Measurements from ENCODE around the gene PCED1B. TPM values are rescaled to one million over a fixed set of nuclear protein-coding genes. Genes with fewer than 3 reads are reported as not detected.

PCED1B gene
- total RNA-seq, 3 donors from 2014 or later: 1.6 to 6.2 (median 5.1) TPM

GRCh38 chr12:47126246-47126645 is 46.8 kb downstream of the PCED1B start:
- Histone ChIP-seq H3K4me3 (no peak overlapping the region), H3K27ac (no peak overlapping the region), H3K9me3 (no peaks in the 10 kb centered on the region), H3K27me3 (no peaks in the 10 kb centered on the region), H3K4me1 (no peaks in the 10 kb centered on the region), H3K36me3 (no peaks in the 10 kb centered on the region)
- intact Hi-C loops (cut with DNase I; ENCODE audit: low total_unique reads): no loop called here
- TF ChIP-seq POLR2AphosphoS5 (IDR thresholded peaks at IDR 0.05) (no peak), POLR2A (IDR thresholded peaks at IDR 0.05) (no peak), CTCF (IDR thresholded peaks at IDR 0.05) (no peak)
- no peak for DNase-seq (ENCODE audit: low spot score in 2 of 2)

DNA sequence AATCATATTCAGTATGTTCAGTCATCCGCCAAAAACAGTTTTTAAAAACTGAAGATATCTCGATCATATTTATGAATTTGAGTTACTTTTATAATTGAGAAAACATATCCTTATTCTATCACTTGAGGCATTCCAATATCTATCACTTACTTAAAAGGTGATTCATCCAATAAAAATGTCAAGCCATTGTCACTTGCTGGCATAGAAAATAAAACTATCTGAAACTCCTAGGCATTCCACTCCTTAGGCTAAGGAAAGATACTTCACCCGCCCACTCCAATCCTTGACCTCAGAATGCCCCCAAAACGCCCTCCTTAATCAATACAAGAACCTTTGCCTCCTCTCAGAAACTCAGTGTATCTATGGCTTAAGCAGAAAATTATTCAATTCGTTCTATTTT is 51.6 kb downstream of the PCED1B start:
- no peak for TF ChIP-seq CTCF (IDR thresholded peaks at IDR 0.05)
- no peak for TF ChIP-seq POLR2AphosphoS5 (IDR thresholded peaks at IDR 0.05)

DNA sequence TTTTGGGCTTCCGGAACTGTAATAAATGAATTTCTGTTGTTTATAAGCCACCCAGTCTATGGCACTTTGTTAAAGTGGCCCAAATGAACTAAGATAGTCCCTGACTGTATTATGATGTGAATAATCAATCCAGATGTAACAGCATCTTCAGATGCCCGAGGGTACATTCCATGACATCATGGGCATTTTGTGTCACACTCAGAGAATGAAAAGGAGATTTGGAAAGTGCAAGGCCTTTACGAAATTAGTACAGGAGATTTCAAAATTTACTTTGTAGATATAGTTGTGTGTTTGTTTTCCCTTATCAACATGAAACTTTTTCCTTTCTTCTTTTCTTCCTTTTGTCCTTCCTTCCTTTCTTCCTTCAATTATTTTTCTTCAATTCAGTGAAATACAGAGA is 54.6 kb downstream of the PCED1B start:
- TF ChIP-seq CTCF (IDR thresholded peaks at IDR 0.05) (no peak), POLR2A (IDR thresholded peaks at IDR 0.05) (no peak), POLR2AphosphoS5 (IDR thresholded peaks at IDR 0.05) (no peak)
- no peak overlapping the region for H3K27ac ChIP-seq
- H3K27me3 ChIP-seq: no peaks in the 10 kb centered on the region
- no peaks in the 10 kb centered on the region for H3K4me1 ChIP-seq
- no peaks in the 10 kb centered on the region for H3K9me3 ChIP-seq
- H3K36me3 ChIP-seq: no peaks in the 10 kb centered on the region
- intact Hi-C loops (cut with DNase I; ENCODE audit: low total_unique reads): no loop called here
- DNase-seq (ENCODE audit: low spot score in 2 of 2): no peak
- no peak overlapping the region for H3K4me3 ChIP-seq

More for the DNA sequence above, 51.6 kb downstream of the PCED1B start:
- no peaks in the 10 kb centered on the region for H3K36me3 ChIP-seq
- H3K4me1 ChIP-seq: no peaks in the 10 kb centered on the region
- H3K27ac ChIP-seq: no peak overlapping the region
- no peak overlapping the region for H3K4me3 ChIP-seq
- no peaks in the 10 kb centered on the region for H3K9me3 ChIP-seq
- no peak for DNase-seq (ENCODE audit: low spot score in 2 of 2)
- H3K27me3 ChIP-seq: no peaks in the 10 kb centered on the region
- intact Hi-C loops (cut with DNase I; ENCODE audit: low total_unique reads): no loop called here

GRCh38 chr12:47135578-47135977 is 56.2 kb downstream of the PCED1B start:
- Histone ChIP-seq H3K4me3 (no peak overlapping the region), H3K27ac (no peak overlapping the region), H3K4me1 (no peaks in the 10 kb centered on the region), H3K27me3 (no peaks in the 10 kb centered on the region), H3K36me3 (no peaks in the 10 kb centered on the region), H3K9me3 (no peaks in the 10 kb centered on the region)
- no peak for TF ChIP-seq POLR2AphosphoS5 (IDR thresholded peaks at IDR 0.05)
- TF ChIP-seq CTCF (IDR thresholded peaks at IDR 0.05): no peak
- no peak for TF ChIP-seq POLR2A (IDR thresholded peaks at IDR 0.05)
- no peak for DNase-seq (ENCODE audit: low spot score in 2 of 2)
- intact Hi-C loops (cut with DNase I; ENCODE audit: low total_unique reads): no loop called here

DNA sequence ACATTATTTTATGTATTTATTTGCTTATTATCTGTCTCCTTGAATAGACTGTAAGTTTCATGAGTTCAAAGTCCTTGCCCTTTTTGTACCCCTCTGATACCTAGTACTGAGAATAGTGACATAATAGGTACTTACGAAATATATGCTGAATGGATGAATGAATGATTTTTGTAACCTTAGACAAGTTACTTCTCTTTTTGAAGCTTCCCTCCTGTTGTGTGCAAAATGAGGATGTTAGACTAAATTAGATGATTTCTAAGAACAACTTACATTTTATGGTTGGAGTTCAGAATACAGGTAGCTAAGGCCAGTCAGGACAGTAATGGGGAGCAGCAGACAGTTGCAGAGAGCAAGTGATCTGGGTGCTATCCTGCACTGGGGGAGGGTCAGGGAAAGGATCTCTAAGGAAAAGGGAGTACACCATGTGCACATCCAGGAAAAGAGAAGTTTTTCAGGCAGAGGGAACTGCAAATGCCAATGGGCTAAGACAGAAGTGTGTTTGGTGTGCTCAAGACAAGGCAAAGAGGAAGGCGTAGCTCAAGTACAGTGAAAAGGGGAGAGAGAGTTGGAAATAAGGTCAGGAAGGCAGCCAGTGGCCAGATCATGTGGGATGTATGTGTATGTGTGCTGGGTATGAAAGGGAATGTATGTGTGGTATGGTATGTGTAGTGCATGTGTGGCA is 59.7 kb downstream of the PCED1B start:
- no peaks in the 10 kb centered on the region for H3K27me3 ChIP-seq

More for the DNA sequence above, 59.7 kb downstream of the PCED1B start:
- DNase-seq (ENCODE audit: low spot score in 2 of 2): no peak
- Histone ChIP-seq H3K4me1 (no peaks in the 10 kb centered on the region), H3K4me3 (no peak overlapping the region), H3K9me3 (peaks cover 0 to 4% of the 10 kb centered on the region in 2 donors), H3K27ac (no peak overlapping the region), H3K36me3 (no peaks in the 10 kb centered on the region)
- TF ChIP-seq POLR2A (IDR thresholded peaks at IDR 0.05): no peak
- TF ChIP-seq POLR2AphosphoS5 (IDR thresholded peaks at IDR 0.05): no peak
- TF ChIP-seq CTCF (IDR thresholded peaks at IDR 0.05): no peak
- intact Hi-C loops (cut with DNase I; ENCODE audit: low total_unique reads): no loop called here
